ENCODE measurements around the gene CD4.

CD4 gene

GRCh38 chr12:6827437-6827911 lies 38.1 kb downstream of the CD4 start:
- TF ChIP-seq, protein P1, sequence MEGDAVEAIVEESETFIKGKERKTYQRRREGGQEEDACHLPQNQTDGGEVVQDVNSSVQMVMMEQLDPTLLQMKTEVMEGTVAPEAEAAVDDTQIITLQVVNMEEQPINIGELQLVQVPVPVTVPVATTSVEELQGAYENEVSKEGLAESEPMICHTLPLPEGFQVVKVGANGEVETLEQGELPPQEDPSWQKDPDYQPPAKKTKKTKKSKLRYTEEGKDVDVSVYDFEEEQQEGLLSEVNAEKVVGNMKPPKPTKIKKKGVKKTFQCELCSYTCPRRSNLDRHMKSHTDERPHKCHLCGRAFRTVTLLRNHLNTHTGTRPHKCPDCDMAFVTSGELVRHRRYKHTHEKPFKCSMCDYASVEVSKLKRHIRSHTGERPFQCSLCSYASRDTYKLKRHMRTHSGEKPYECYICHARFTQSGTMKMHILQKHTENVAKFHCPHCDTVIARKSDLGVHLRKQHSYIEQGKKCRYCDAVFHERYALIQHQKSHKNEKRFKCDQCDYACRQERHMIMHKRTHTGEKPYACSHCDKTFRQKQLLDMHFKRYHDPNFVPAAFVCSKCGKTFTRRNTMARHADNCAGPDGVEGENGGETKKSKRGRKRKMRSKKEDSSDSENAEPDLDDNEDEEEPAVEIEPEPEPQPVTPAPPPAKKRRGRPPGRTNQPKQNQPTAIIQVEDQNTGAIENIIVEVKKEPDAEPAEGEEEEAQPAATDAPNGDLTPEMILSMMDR (IDR thresholded peaks at IDR 0.05): no peak

GRCh38 chr12:6827982-6828780 lies 38.9 kb downstream of the CD4 start, which contains the start of gene P3H3:
Gene P3H3, plus strand, starts transcription at chr12:6828407. Its CDS starts 34 bp downstream, at chr12:6828441.
- TF ChIP-seq, protein P1 (IDR thresholded peaks at IDR 0.05): no peak

GRCh38 chr12:6828781-6829535 lies 39.6 kb downstream of the CD4 start:
- TF ChIP-seq, protein P1 (IDR thresholded peaks at IDR 0.05): no peak

DNA sequence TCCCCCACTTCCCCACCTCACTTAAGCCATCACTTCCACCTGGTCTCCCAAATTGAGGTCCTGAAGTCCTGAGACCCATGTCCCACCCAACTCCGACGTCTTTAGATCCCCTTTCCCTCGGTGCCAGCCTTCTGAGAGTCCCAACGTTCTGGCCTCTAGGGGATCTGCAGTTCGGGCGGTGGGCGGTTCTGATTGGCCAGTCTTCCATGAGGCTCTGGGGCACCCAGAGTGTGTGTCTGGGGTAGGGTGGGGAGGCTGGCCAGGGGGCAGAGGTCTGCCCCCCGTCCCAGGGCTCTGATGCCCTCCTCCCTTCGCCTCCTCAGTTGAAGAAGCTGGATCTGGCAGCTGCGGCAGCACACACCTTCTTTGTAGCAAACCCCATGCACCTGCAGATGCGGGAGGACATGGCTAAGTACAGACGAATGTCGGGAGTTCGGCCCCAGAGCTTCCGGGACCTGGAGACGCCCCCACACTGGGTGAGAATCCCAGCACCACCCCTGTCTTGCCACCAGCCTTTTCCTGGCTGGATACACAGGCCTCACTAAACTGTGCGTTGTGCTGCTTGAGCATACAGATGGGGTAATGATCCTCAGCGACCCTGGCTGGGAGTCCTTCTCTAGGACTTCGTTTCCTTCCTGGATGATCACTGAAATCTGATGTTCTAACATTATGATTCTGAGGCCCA lies 40.4 kb downstream of the CD4 start:
- TF ChIP-seq, protein P1 (IDR thresholded peaks at IDR 0.05): no peak

GRCh38 chr12:6830286-6830890 lies 41.1 kb downstream of the CD4 start:
- TF ChIP-seq, protein P1 (IDR thresholded peaks at IDR 0.05): no peak

GRCh38 chr12:6830999-6831398 lies 41.7 kb downstream of the CD4 start:
- TF ChIP-seq, protein P1 (IDR thresholded peaks at IDR 0.05): no peak

DNA sequence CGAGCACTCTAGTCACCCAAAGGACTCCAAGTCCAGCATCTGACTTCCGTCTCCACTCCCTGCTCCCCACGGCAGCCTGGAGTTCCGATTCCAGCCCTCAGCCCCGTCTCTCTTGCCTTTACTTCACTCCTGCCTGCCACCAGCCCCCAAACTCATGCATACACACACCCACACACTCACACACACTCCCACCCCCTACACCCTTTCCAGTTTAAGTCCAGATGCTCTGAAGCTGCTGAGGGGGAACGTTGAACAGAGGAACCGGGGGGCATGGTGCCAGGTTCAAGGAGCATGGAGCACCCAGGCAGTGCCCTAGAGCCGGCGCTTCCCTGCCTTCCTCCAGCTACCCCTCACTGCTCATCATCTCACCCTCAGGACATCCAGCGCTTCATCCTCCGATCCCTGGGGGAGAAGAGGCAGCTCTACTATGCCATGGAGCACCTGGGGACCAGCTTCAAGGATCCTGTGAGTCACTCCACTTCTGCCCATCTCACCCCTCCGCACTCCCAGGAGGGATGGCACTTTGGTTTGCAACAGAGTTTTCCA lies 42.2 kb downstream of the CD4 start:
- TF ChIP-seq, protein P1 (IDR thresholded peaks at IDR 0.05): no peak
